IPS-15b (cell line): Measurements from ENCODE around the gene ZFP28.

ENCODE experiments used
- H3K27me3 ChIP-seq: one replicate; pipeline ENCODE4 v1.6.1; 2013; ENCODE audit warnings: low read length; ENCODE audit not compliant: control insufficient read depth, insufficient read depth
- H3K36me3 ChIP-seq: one replicate; pipeline ENCODE4 v1.6.1; 2013; ENCODE audit warnings: low read length; ENCODE audit not compliant: control insufficient read depth, insufficient read depth
- H3K4me1 ChIP-seq: one replicate; pipeline ENCODE4 v1.6.1; 2013; ENCODE audit warnings: mild to moderate bottlenecking, low read length; ENCODE audit not compliant: control insufficient read depth, insufficient read depth
- H3K4me3 ChIP-seq: one replicate; pipeline ENCODE4 v1.5.1; 2013; ENCODE audit warnings: low read depth, low read length
- H3K9ac ChIP-seq: one replicate; pipeline ENCODE4 v1.6.1; 2013; ENCODE audit warnings: low read depth, mild to moderate bottlenecking, low read length
- H3K9me3 ChIP-seq: one replicate; pipeline ENCODE4 v1.6.1; 2013; ENCODE audit warnings: mild to moderate bottlenecking, low read length; ENCODE audit not compliant: control insufficient read depth, insufficient read depth

ZFP28 gene

DNA sequence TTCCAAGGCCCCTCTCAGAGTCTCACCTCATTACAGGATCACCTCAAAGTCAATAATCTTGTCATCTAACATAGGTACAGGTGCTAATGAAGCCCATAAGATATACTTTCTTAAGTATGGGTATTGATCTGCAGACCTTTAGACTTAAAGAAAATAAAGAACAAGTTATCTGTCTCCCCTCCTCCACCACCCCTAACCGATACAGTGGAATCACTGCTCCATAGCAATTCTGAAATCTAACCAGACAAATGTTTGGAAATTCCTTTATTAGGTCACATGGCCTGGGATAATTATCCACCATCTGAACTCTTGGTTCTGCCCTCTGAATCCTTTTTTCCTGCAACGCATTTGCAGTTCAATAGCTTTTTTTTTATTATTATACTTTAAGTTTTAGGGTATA lies 24.0 kb downstream of the ZFP28 start:
- Histone ChIP-seq H3K4me1 (no peaks in the 10 kb centered on the region), H3K9ac (no peak overlapping the region), H3K27me3 (no peaks in the 10 kb centered on the region), H3K9me3 (peaks cover 9% of the 10 kb centered on the region), H3K4me3 (no peak overlapping the region), H3K36me3 (no peaks in the 10 kb centered on the region)

GRCh38 chr19:56566904-56567273 lies 28.1 kb downstream of the ZFP28 start:
- Histone ChIP-seq H3K36me3 (peaks cover 12% of the 10 kb centered on the region), H3K27me3 (no peaks in the 10 kb centered on the region), H3K4me3 (peak overlapping the region; percentile 86), H3K9ac (peak overlapping the region; percentile 66), H3K4me1 (no peaks in the 10 kb centered on the region), H3K9me3 (peaks cover 3% of the 10 kb centered on the region)

DNA sequence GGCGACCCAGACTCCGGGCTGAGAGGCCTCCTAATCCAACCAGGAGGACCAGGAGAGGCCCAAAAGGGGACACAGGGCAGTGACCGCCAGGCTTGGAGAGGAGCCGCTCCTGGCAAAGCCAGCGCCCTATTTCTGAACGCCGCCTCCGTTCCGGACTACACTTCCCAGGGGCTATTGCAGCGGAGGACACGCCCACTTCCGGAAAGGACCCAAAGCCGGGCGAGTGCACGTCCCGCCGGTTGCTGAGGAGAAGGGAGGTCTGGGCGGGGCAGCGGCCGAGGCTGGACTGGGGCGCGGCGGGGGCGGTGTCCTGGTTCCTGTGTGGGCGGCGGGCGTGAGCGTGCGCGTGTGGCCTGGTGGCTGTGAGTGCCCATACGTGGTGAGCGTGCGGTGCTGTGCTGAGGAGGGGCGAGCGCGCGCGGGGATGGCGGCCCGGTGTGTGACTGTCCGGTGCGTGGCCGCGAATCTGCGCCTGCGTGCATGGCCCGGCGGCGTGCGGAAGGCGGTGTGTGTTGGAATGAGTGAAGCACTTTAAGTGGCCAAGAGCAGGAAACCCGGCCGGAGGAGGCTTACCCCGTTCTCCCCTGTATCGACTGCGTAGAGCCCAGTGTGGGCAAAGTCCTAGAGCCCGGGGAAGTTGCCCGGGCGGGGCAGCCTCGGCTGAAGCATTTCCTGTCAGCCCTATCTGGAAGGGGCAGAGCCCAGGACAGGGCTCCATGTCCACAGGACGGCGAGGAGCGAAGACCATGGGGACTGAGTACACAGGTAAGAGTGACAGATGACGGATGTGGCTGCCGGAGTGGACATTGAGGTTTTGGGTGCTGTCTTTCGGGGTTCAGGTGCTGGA lies 28.7 kb downstream of the ZFP28 start, which contains the start of gene ZNF470:
TSS of gene ZNF470 (plus strand) at position 195 of the 847 bp plus-strand sequence. CDS start 2,844 bp downstream, outside the sequence.
- Histone ChIP-seq H3K4me3 (peak within 1 kb of the TSS; percentile 86), H3K9me3 (peaks cover 3% of the 10 kb centered on the region), H3K27me3 (no peaks in the 10 kb centered on the region), H3K36me3 (peaks cover 14% of the 10 kb centered on the region), H3K4me1 (no peaks in the 10 kb centered on the region), H3K9ac (peak within 1 kb of the TSS; percentile 66)

- Histone ChIP-seq H3K9ac (no peak overlapping the region), H3K36me3 (peaks cover 14% of the 10 kb centered on the region), H3K4me3 (no peak overlapping the region), H3K9me3 (peaks cover 32% of the 10 kb centered on the region), H3K4me1 (no peaks in the 10 kb centered on the region), H3K27me3 (no peaks in the 10 kb centered on the region)
These were observed 33.8 kb downstream of the ZFP28 start for GRCh38 chr19:56572589-56572988.

- Histone ChIP-seq H3K9me3 (peaks cover 40% of the 10 kb centered on the region), H3K9ac (no peak overlapping the region), H3K27me3 (no peaks in the 10 kb centered on the region), H3K36me3 (peaks cover 14% of the 10 kb centered on the region), H3K4me3 (no peak overlapping the region), H3K4me1 (no peaks in the 10 kb centered on the region)
These were observed 35.2 kb downstream of the ZFP28 start for GRCh38 chr19:56573914-56574313.

DNA sequence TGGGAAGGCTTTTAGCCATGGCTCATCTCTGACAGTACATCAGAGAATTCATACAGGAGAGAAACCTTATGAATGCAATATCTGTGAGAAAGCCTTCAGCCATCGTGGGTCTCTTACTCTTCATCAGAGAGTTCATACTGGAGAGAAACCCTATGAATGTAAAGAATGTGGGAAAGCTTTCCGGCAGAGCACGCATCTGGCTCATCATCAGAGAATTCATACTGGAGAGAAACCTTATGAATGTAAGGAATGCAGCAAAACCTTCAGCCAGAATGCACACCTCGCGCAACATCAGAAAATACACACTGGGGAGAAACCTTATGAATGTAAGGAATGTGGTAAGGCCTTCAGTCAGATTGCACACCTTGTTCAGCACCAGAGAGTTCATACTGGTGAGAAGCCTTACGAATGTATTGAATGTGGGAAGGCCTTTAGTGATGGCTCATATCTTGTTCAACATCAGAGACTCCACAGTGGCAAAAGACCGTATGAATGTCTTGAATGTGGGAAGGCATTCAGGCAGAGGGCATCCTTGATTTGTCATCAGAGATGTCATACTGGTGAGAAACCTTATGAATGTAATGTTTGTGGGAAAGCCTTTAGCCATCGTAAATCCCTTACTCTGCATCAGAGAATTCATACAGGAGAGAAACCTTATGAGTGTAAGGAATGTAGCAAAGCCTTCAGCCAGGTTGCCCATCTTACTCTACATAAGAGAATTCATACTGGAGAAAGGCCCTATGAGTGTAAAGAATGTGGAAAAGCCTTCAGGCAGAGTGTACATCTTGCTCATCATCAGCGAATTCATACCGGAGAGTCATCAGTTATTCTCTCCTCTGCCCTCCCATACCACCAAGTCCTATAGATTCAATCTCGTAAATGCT lies 39.2 kb downstream of the ZFP28 start:
- Histone ChIP-seq H3K9me3 (peaks cover 48% of the 10 kb centered on the region), H3K36me3 (no peaks in the 10 kb centered on the region)

GRCh38 chr19:56594446-56594782 lies 55.7 kb downstream of the ZFP28 start:
- Histone ChIP-seq H3K9me3 (no peaks in the 10 kb centered on the region), H3K36me3 (no peaks in the 10 kb centered on the region), H3K27me3 (no peaks in the 10 kb centered on the region), H3K9ac (no peak overlapping the region), H3K4me1 (no peaks in the 10 kb centered on the region), H3K4me3 (no peak overlapping the region)

More for the DNA sequence above, 39.2 kb downstream of the ZFP28 start:
- H3K27me3 ChIP-seq = no peaks in the 10 kb centered on the region
- H3K9ac ChIP-seq = no peak overlapping the region
- no peaks in the 10 kb centered on the region for H3K4me1 ChIP-seq
- no peak overlapping the region for H3K4me3 ChIP-seq

DNA sequence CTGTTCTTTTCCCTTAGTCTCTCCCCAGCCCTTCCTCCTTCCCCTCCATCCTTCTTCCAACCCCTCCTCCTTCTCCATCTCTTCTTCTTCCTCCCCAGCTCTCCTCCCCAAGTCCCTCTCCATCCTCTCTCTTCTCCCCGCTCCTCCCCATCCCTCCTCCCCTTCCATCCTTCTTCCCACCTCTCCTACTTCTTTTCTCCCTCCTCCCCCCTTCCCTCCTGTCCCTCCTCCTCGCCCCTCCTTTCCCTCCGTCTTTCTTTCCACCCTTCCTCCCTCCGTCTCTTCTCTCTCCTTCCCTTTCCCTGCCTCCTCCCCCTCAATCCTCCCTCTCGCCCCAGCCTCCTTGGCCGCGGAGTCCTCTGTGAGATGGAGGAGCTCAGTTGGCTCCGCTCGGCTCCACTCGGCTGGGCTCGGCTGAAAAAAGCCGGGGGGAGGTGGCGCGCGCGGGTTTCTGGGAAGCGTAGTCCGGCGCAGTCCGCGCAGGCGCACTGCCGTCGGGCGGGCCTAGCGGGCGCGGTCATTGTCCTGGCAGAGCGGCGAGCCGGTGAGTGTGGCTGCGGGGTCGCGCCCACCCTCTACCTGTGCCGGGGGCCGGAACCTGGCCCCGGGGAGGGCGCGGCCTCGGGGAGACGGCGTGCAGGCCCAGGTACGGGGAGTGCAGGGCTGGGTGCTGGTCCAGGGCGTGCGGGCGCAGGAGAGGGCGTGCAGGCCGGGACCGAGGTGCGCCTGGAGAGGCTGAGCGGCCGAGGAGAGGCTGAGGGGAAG lies 56.2 kb downstream of the ZFP28 start, which contains the start of gene ZNF71:
TSS of gene ZNF71 (plus strand) at position 520 of the 765 bp plus-strand sequence. CDS start 6,257 bp downstream, outside the sequence.
- Histone ChIP-seq H3K9ac (peak within 1 kb of the TSS; percentile 92), H3K27me3 (no peaks in the 10 kb centered on the region), H3K36me3 (no peaks in the 10 kb centered on the region), H3K4me3 (peak within 1 kb of the TSS; percentile 78), H3K9me3 (no peaks in the 10 kb centered on the region), H3K4me1 (no peaks in the 10 kb centered on the region)

- Histone ChIP-seq H3K9me3 (no peaks in the 10 kb centered on the region), H3K4me1 (no peaks in the 10 kb centered on the region), H3K4me3 (peak overlapping the region; percentile 78), H3K27me3 (no peaks in the 10 kb centered on the region), H3K9ac (peak overlapping the region; percentile 92), H3K36me3 (no peaks in the 10 kb centered on the region)
These were observed 56.8 kb downstream of the ZFP28 start for GRCh38 chr19:56595548-56595899.

DNA sequence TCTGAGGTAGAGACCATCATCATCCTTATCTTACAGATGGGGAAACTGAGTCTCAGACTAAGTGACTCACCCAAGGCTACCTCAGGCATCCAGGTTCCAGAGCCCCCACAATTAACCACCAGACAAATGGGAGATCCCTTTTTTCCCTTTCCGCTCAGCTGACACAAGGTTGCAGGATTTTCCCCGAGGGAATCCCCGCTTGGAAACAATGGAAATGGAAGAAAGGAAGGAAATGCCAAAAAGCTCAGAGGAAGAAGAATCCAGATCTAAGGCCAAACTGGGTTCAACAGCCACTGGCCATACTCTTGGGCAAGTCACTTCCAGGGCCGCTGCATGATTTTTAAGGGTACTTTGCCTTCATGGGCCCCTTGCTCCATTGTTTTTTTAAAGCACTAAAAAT lies 57.9 kb downstream of the ZFP28 start:
- Histone ChIP-seq H3K9ac (no peak overlapping the region), H3K4me3 (no peak overlapping the region), H3K9me3 (no peaks in the 10 kb centered on the region), H3K36me3 (no peaks in the 10 kb centered on the region), H3K27me3 (no peaks in the 10 kb centered on the region), H3K4me1 (no peaks in the 10 kb centered on the region)

- no peak overlapping the region for H3K4me3 ChIP-seq
- no peaks in the 10 kb centered on the region for H3K4me1 ChIP-seq
- H3K36me3 ChIP-seq = no peaks in the 10 kb centered on the region
- no peak overlapping the region for H3K9ac ChIP-seq
- no peaks in the 10 kb centered on the region for H3K9me3 ChIP-seq
- no peaks in the 10 kb centered on the region for H3K27me3 ChIP-seq
These were observed 58.9 kb downstream of the ZFP28 start for GRCh38 chr19:56597696-56598095.
